Testis (tissue), 2 donors: ENCODE results near the gene SMG5.

Experiments
- POLR2A ChIP-seq: fragments of 450-650 bp; IDR thresholded peaks from one replicate; pipeline ENCODE4 v1.6.1; 2017; ENCODE audit warnings: antibody characterized with exemption, mild to moderate bottlenecking, moderate library complexity
- TF ChIP-seq, protein P1 (sequence below), 3 experiments: fragments of 450-650 bp in 2 of 3; fragments of 200-600 bp in 1 of 3; sonication (generic) in 1 of 3; IDR thresholded peaks; one replicate each; pipeline ENCODE4 v1.5.1; 2016 to 2019; ENCODE audit warnings: antibody characterized with exemption in 3 of 3, mild to moderate bottlenecking in 2 of 3, moderate library complexity in 1 of 3

DNA sequence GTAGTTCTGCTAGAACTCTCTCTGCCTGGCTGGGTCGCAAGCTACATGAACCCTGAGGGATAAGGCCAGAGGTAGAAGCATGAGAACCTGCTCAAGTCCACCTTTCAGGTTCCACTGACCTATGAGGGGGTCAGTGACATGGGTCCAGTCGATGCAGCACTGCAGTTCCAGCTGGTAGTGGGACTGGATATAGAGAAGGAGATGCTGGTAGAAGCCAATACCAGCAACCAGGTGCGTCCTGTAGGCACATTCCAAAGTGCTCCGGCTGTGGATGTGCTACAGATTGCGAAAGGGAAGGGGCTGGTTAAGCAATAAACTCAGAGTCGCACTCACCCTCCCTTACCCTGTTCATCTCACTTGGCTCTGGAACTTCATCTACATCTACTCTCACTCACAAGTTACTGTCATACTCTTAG, 5.7 kb downstream of the SMG5 start:
- TF ChIP-seq, protein P1, sequence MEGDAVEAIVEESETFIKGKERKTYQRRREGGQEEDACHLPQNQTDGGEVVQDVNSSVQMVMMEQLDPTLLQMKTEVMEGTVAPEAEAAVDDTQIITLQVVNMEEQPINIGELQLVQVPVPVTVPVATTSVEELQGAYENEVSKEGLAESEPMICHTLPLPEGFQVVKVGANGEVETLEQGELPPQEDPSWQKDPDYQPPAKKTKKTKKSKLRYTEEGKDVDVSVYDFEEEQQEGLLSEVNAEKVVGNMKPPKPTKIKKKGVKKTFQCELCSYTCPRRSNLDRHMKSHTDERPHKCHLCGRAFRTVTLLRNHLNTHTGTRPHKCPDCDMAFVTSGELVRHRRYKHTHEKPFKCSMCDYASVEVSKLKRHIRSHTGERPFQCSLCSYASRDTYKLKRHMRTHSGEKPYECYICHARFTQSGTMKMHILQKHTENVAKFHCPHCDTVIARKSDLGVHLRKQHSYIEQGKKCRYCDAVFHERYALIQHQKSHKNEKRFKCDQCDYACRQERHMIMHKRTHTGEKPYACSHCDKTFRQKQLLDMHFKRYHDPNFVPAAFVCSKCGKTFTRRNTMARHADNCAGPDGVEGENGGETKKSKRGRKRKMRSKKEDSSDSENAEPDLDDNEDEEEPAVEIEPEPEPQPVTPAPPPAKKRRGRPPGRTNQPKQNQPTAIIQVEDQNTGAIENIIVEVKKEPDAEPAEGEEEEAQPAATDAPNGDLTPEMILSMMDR (IDR thresholded peaks at IDR 0.05) = no peak
- no peak for TF ChIP-seq POLR2A
